ENCODE results near the gene ETNK2. TPM values are rescaled to one million over a fixed set of nuclear protein-coding genes. Genes with fewer than 3 reads are reported as not detected.

ETNK2 gene
- total and polyA plus RNA-seq, 2 donors (not counting 1 experiment from before 2014, with no cell fraction given), result 0.49 to 2.8 TPM

GRCh38 chr1:204116539-204116938, 35.3 kb downstream of the ETNK2 start:
- no peak overlapping the region for H3K4me2 ChIP-seq (replicated peaks; ENCODE audit: low read depth, low read length, poor library complexity, severe bottlenecking)
- H3K4me1 ChIP-seq (ENCODE audit: control insufficient read depth in 2 of 2, insufficient read depth in 2 of 2, low read length in 2 of 2), result no peaks in the 10 kb centered on the region
- Mint-ChIP-seq H3K9me3 (ENCODE audit: insufficient read depth) (no peaks in the 10 kb centered on the region), H3K4me3 (no peak overlapping the region), H3K27ac (no peak overlapping the region), H3K4me1 (peaks cover 3% of the 10 kb centered on the region), H3K27me3 (peaks cover 4% of the 10 kb centered on the region)
- no peaks in the 10 kb centered on the region for H3K79me2 ChIP-seq (ENCODE audit: control insufficient read depth, insufficient read depth, low read length)
- H3K9ac ChIP-seq (ENCODE audit: low read length), result no peak overlapping the region
- ATAC-seq (ENCODE audit: low read depth) (no peak), DNase-seq (no peak)
- no peak overlapping the region for H3K4me3 ChIP-seq (ENCODE audit: control extremely low read depth in 1 of 5, extremely low read depth in 1 of 5, insufficient read depth in 1 of 5, low read depth in 2 of 5, low read length in 4 of 5)
- H3K36me3 ChIP-seq (replicated peaks in 1 of 2; ENCODE audit: control extremely low read depth in 1 of 2, control insufficient read depth in 1 of 2, extremely low read depth in 1 of 2, insufficient read depth in 2 of 2, low read length in 1 of 2), result no peaks in the 10 kb centered on the region
- H3K27me3 ChIP-seq (replicated peaks in 1 of 4; ENCODE audit: control extremely low read depth in 1 of 4, control insufficient read depth in 3 of 4, insufficient read depth in 4 of 4, low read length in 3 of 4), result no peaks in the 10 kb centered on the region
- POLR2A ChIA-PET, result no interaction called here
- TF ChIP-seq CTCF (IDR thresholded peaks at IDR 0.05), result no peak
- TF ChIP-seq EZH2 (IDR thresholded peaks at IDR 0.05; ENCODE audit: borderline replicate concordance, insufficient read depth, low read depth, low read length, poor library complexity, severe bottlenecking), result no peak
- WGBS (ENCODE audit: insufficient coverage), result 97% methylated on average over 4 of the region's 4 CpGs
- no peaks in the 10 kb centered on the region for H4K20me1 ChIP-seq (ENCODE audit: control insufficient read depth, insufficient read depth, low read length, poor library complexity, severe bottlenecking)
- H2AFZ ChIP-seq (ENCODE audit: insufficient read depth, low read depth, low read length, poor library complexity, severe bottlenecking), result no peak overlapping the region
- CTCF ChIA-PET, result interaction anchor here (1.2 kb wide), 1 partner anchor 13 kb away, joined by 7 read pairs; no protein-coding TSS in a partner anchor
- H3K27ac ChIP-seq (ENCODE audit: low read length in 2 of 2), result no peak overlapping the region
- no peaks in the 10 kb centered on the region for H3K9me3 ChIP-seq (ENCODE audit: control extremely low read depth in 1 of 3, control insufficient read depth in 2 of 3, insufficient read depth in 1 of 3, low read length in 2 of 3)
- intact Hi-C loops (cut with micrococcal nuclease), result no loop called here

DNA sequence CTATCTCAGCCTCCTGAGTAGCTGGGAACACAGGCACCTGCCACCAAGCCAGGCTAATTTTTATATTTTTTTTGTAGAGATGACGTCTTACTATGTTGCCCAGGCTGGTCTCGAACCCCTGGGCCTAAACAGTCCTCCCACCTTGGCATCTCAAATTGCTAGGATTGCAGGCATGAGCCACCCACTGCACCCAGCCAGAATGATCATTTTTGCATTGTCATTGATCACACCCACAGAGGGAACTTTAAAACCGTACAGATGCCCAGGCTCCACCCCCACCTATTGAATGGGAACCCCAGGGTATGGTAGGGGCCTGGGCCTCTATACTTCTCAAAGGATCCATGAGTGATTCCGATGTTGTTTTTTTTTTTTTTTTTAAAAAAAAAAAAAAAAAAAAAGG, 36.7 kb downstream of the ETNK2 start:
- peaks cover 3% of the 10 kb centered on the region for H3K4me1 Mint-ChIP-seq
- no peak overlapping the region for H3K4me3 ChIP-seq (ENCODE audit: control extremely low read depth in 1 of 5, extremely low read depth in 1 of 5, insufficient read depth in 1 of 5, low read depth in 2 of 5, low read length in 4 of 5)
- H3K36me3 ChIP-seq (replicated peaks in 1 of 2; ENCODE audit: control extremely low read depth in 1 of 2, control insufficient read depth in 1 of 2, extremely low read depth in 1 of 2, insufficient read depth in 2 of 2, low read length in 1 of 2), result no peaks in the 10 kb centered on the region
- no peak for ATAC-seq (ENCODE audit: low read depth)
- POLR2A ChIA-PET, result interaction anchor here (0.7 kb wide), 1 partner anchor 14 kb away, joined by 12 read pairs; no protein-coding TSS in a partner anchor
- no peak for DNase-seq
- no peak overlapping the region for H3K27ac Mint-ChIP-seq
- no peaks in the 10 kb centered on the region for H3K9me3 ChIP-seq (ENCODE audit: control extremely low read depth in 1 of 3, control insufficient read depth in 2 of 3, insufficient read depth in 1 of 3, low read length in 2 of 3)
- H3K27ac ChIP-seq (ENCODE audit: low read length in 2 of 2), result no peak overlapping the region
- no peaks in the 10 kb centered on the region for H3K9me3 Mint-ChIP-seq (ENCODE audit: insufficient read depth)
- H2AFZ ChIP-seq (ENCODE audit: insufficient read depth, low read depth, low read length, poor library complexity, severe bottlenecking), result no peak overlapping the region
- no peaks in the 10 kb centered on the region for H3K79me2 ChIP-seq (ENCODE audit: control insufficient read depth, insufficient read depth, low read length)
- intact Hi-C loops (cut with micrococcal nuclease), result no loop called here
- no peaks in the 10 kb centered on the region for H3K27me3 ChIP-seq (replicated peaks in 1 of 4; ENCODE audit: control extremely low read depth in 1 of 4, control insufficient read depth in 3 of 4, insufficient read depth in 4 of 4, low read length in 3 of 4)
- no peak overlapping the region for H3K4me2 ChIP-seq (replicated peaks; ENCODE audit: low read depth, low read length, poor library complexity, severe bottlenecking)
- H3K4me3 Mint-ChIP-seq, result no peak overlapping the region
- CTCF ChIA-PET, result interaction anchor here (0.8 to 1.2 kb wide), 2 partner anchors 14 to 89 kb away, joined by 3 to 7 read pairs; no protein-coding TSS in a partner anchor
- H3K27me3 Mint-ChIP-seq, result peaks cover 4% of the 10 kb centered on the region
- 50% methylated on average over 2 of the region's 4 CpGs for WGBS (ENCODE audit: insufficient coverage)
- H4K20me1 ChIP-seq (ENCODE audit: control insufficient read depth, insufficient read depth, low read length, poor library complexity, severe bottlenecking), result no peaks in the 10 kb centered on the region
- no peaks in the 10 kb centered on the region for H3K4me1 ChIP-seq (ENCODE audit: control insufficient read depth in 2 of 2, insufficient read depth in 2 of 2, low read length in 2 of 2)
- TF ChIP-seq CTCF (IDR thresholded peaks at IDR 0.05) (no peak), EZH2 (IDR thresholded peaks at IDR 0.05; ENCODE audit: borderline replicate concordance, insufficient read depth, low read depth, low read length, poor library complexity, severe bottlenecking) (no peak)
- no peak overlapping the region for H3K9ac ChIP-seq (ENCODE audit: low read length)
